Body of pancreas (tissue), 4 donors: ENCODE data around the gene PCK2. TPM values are rescaled to one million over a fixed set of nuclear protein-coding genes. Genes with fewer than 3 reads are reported as not detected.

ENCODE experiments used
- ATAC-seq: fragments of 150-250 bp; one replicate; pipeline ENCODE4 v1.9.1; 2016
- DNase-seq, 4 donors: peaks; one replicate each; pipeline ENCODE4 v3.0.0-alpha.2; 2019
- H3K27ac ChIP-seq, 4 donors: fragments of 200-600 bp; sonication (generic); 1 replicate in 3 of 4; 2 replicates in 1 of 4; pipeline versions ENCODE4 v1.5.1 to v1.6.1; 2016 to 2019; ENCODE audit warnings: mild to moderate bottlenecking in 1 of 4, mixed read lengths in 1 of 4, moderate library complexity in 1 of 4
- H3K27me3 ChIP-seq, 2 donors: fragments of 200-600 bp; sonication (generic); one replicate each; pipeline ENCODE4 v1.6.0; 2016; ENCODE audit warnings: mild to moderate bottlenecking in 1 of 2
- H3K36me3 ChIP-seq, 2 donors: fragments of 200-600 bp; sonication (generic); replicated peaks in 1 of 2; 2 replicates each; pipeline ENCODE4 v1.5.1; 2016; ENCODE audit warnings: low read depth in 2 of 2; ENCODE audit not compliant: insufficient read depth in 1 of 2
- H3K4me1 ChIP-seq: fragments of 200-600 bp; sonication (generic); one replicate; pipeline ENCODE4 v1.6.0; 2016
- H3K4me3 ChIP-seq, 2 donors: fragments of 200-600 bp; sonication (generic); 1 replicate in 1 of 2; 2 replicates in 1 of 2; pipeline ENCODE4 v1.5.1; 2016 to 2019
- H3K9me3 ChIP-seq, 3 donors: fragments of 200-600 bp; sonication (generic); 1 replicate in 2 of 3; 2 replicates in 1 of 3; pipeline ENCODE4 v1.5.1; 2016
- CTCF ChIP-seq, 7 experiments: fragments of 450-650 bp in 4 of 7; fragments of 200-600 bp in 3 of 7; sonication (generic) in 3 of 7; IDR thresholded peaks; one replicate each; pipeline ENCODE4 v1.5.1; 2016 to 2019; ENCODE audit warnings: antibody characterized with exemption in 7 of 7
- POLR2A ChIP-seq, 3 donors: fragments of 450-650 bp; IDR thresholded peaks; one replicate each; pipeline ENCODE4 v1.6.1; 2016; ENCODE audit warnings: antibody characterized with exemption in 3 of 3, mild to moderate bottlenecking in 2 of 3
- WGBS, 2 donors: methylation state at CpG; one replicate each; pipeline ENCODE4 v1.1.5; 2017; 5-methylcytosine and 5-hydroxymethylcytosine counted together
- intact Hi-C: fragments of 100-400 bp; cut with DNase I; formaldehyde crosslinking; loops from one replicate; pipeline ENCODE4 v1.15.1; 2023
- total RNA-seq, 2 donors: library from RNA; depleted of rRNA; stranded (reverse); fragments of >200 nt; gene quantifications; one replicate each; pipeline ENCODE4 v1.1.0, GENCODE V29; 2016

The PCK2 gene
- total RNA-seq, 2 donors from 2014 or later: 20.4 to 29.8 TPM

- peak in 3 of 4 donors; percentile 28 to 55 (median 32) for DNase-seq
- TF ChIP-seq POLR2A (IDR thresholded peaks at IDR 0.05) (no peak), CTCF (IDR thresholded peaks at IDR 0.05) (no peak)
- peak; percentile 31 for ATAC-seq
- Histone ChIP-seq H3K9me3 (no peaks in the 10 kb centered on the region), H3K4me1 (peaks cover 35% of the 10 kb centered on the region), H3K4me3 (no peak overlapping the region), H3K27me3 (no peaks in the 10 kb centered on the region), H3K27ac (peak overlapping the region; percentile 19 to 38 (median 27)), H3K36me3 (no peaks in the 10 kb centered on the region)
- WGBS, 2 donors: 60 to 83% methylated on average over 6 of the region's 7 CpGs
- intact Hi-C loops: no loop called here
Observed at GRCh38 chr14:24060984-24061913, 32.9 kb upstream of the PCK2 start.

GRCh38 chr14:24062216-24062980 lies 31.7 kb upstream of the PCK2 start:
- no peaks in the 10 kb centered on the region for H3K9me3 ChIP-seq
- no peaks in the 10 kb centered on the region for H3K36me3 ChIP-seq
- WGBS, 2 donors: 70 to 71% methylated on average over 12 to 13 of the region's 14 CpGs
- H3K4me1 ChIP-seq: peaks cover 35% of the 10 kb centered on the region
- intact Hi-C loops: no loop called here
- ATAC-seq (peak; percentile 45), DNase-seq (peak; percentile 35 to 74 (median 53))
- peak overlapping the region in 3 of 4 donors; percentile 19 to 38 (median 31) for H3K27ac ChIP-seq
- H3K27me3 ChIP-seq: no peaks in the 10 kb centered on the region
- no peak overlapping the region for H3K4me3 ChIP-seq
- no peak for TF ChIP-seq CTCF (IDR thresholded peaks at IDR 0.05)
- no peak for TF ChIP-seq POLR2A (IDR thresholded peaks at IDR 0.05)

- Histone ChIP-seq H3K27me3 (no peaks in the 10 kb centered on the region), H3K27ac (no peak overlapping the region), H3K36me3 (no peaks in the 10 kb centered on the region), H3K4me1 (peaks cover 34% of the 10 kb centered on the region), H3K4me3 (no peak overlapping the region), H3K9me3 (no peaks in the 10 kb centered on the region)
- ATAC-seq: no peak
- peak in 2 of 4 donors; percentile 13 to 27 for DNase-seq
- 58 to 59% methylated on average over 2 to 4 of the region's 4 CpGs for WGBS, 2 donors
- TF ChIP-seq CTCF (IDR thresholded peaks at IDR 0.05): no peak
- intact Hi-C loops: no loop called here
Observed at GRCh38 chr14:24063263-24063836, 30.8 kb upstream of the PCK2 start.

DNA sequence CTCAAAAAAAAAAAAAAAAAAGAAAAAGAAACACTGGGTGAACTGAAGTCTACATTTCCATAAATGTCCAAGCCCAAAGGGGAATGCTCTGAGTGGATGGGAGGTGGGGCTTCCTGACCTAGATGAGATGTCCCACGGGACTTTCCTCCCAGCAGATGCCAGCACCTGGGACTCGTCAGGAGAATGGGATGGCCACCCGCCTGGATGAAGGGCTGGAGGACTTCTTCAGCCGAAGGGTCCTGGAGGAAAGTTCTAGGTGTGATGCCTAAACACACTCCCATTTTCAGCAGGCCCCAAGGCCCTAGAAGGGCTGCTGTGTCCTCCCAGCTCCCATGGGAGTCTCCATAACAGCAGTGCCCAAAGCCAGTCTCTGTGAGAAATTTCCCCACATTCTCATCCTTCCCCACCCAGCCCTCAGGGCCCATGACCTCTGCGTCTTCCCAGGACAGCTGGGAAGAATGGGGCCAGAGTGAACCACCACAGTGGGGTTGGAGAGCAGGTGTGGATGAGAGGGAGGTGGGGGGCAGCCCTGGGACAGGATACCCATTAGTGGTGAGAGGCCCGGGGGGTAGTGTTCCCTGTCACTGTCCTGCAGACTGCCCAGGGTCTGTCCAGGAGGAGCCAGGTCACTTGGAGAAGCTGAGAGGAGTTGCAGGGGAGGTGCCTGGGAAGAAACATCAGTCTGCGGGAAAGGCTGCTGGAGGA lies 29.9 kb upstream of the PCK2 start:
- ATAC-seq (no peak), DNase-seq (peak in 1 of 4 donors; percentile 9)
- intact Hi-C loops: no loop called here
- peaks cover 30% of the 10 kb centered on the region for H3K4me1 ChIP-seq
- no peak overlapping the region for H3K4me3 ChIP-seq
- H3K9me3 ChIP-seq: no peaks in the 10 kb centered on the region
- WGBS, 2 donors: 83 to 91% methylated on average over 7 of the region's 7 CpGs
- no peak for TF ChIP-seq CTCF (IDR thresholded peaks at IDR 0.05)
- TF ChIP-seq POLR2A (IDR thresholded peaks at IDR 0.05): no peak
- H3K27ac ChIP-seq: no peak overlapping the region
- no peaks in the 10 kb centered on the region for H3K27me3 ChIP-seq
- no peaks in the 10 kb centered on the region for H3K36me3 ChIP-seq
